ENCODE results near the gene ZNF688.

GRCh38 chr16:30541502-30542329 is 29.8 kb downstream of the ZNF688 start:
- TF ChIP-seq CTCF (conservative IDR thresholded peaks at IDR 0.05 in 1 of 2, IDR thresholded peaks at IDR 0.05 in 1 of 2; ENCODE audit: extremely low read depth in 1 of 2, insufficient read depth in 1 of 2, low read depth in 1 of 2, low read length in 2 of 2): no peak
- no peak for TF ChIP-seq EZH2 (IDR thresholded peaks at IDR 0.05; ENCODE audit: borderline replicate concordance, low read length)
